Measurements from ENCODE around the gene SAMM50.

DNA sequence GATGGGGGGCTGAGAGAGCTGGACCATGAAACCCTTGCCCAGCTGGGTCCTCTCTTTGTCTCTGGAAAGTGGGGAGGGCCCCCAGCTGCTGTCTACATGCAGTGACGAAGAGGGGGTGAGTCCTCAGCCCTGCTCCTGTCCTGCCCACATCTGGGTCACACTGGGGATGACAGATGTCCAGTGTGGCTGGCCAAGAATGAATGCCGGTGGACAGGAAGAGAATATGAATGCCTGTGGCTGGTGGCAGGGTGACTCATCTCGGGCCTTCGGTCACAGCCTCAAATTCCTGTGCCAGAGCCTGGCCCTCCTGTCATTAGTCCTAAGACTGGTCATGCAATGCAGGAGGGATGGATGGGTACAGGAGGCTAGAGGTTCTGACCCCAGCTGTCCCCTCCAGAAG lies 33.9 kb upstream of the SAMM50 start:
- TF ChIP-seq POLR2A (IDR thresholded peaks at IDR 0.05; ENCODE audit: low read depth, low read length) (no peak), POLR2AphosphoS5 (IDR thresholded peaks at IDR 0.05; ENCODE audit: low read depth, low read length) (no peak), TAF1 (IDR thresholded peaks at IDR 0.05; ENCODE audit: borderline replicate concordance, low read depth, low read length) (no peak)
